Tibial nerve (tissue), 3 donors: Measurements from ENCODE around the gene HOATZ.

Experiments used
- POLR2A ChIP-seq, 2 donors: fragments of 450-650 bp; IDR thresholded peaks; one replicate each; pipeline ENCODE4 v1.6.1; 2017; ENCODE audit warnings: antibody characterized with exemption in 2 of 2, mild to moderate bottlenecking in 2 of 2, moderate library complexity in 2 of 2
- TF ChIP-seq, protein P1 (sequence below), 5 experiments: fragments of 200-600 bp in 3 of 5; fragments of 450-650 bp in 2 of 5; sonication (generic) in 3 of 5; IDR thresholded peaks; one replicate each; pipeline ENCODE4 v1.5.1; 2016 to 2019; ENCODE audit warnings: antibody characterized with exemption in 5 of 5, mild to moderate bottlenecking in 3 of 5, moderate library complexity in 2 of 5

DNA sequence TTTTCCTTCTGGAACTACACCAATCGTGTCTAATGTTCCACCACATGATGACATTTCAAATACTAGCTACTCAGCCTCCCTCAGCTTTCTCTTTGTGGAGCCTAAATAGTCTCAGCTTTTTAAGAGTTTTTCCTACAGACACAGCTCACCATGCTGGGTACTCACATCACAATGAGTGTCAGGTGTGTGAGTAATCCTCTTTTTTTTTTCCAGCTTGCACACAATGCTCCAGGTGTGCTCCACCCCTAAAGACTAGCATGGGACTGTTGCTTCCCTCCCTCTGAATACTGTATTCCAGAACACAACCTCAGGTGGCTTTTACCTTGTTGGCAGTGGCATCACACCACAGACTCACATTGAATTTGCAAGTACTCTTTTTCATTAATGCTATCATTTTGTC lies 14.1 kb upstream of the HOATZ start:
- no peak for TF ChIP-seq POLR2A (IDR thresholded peaks at IDR 0.05)
- TF ChIP-seq, protein P1, sequence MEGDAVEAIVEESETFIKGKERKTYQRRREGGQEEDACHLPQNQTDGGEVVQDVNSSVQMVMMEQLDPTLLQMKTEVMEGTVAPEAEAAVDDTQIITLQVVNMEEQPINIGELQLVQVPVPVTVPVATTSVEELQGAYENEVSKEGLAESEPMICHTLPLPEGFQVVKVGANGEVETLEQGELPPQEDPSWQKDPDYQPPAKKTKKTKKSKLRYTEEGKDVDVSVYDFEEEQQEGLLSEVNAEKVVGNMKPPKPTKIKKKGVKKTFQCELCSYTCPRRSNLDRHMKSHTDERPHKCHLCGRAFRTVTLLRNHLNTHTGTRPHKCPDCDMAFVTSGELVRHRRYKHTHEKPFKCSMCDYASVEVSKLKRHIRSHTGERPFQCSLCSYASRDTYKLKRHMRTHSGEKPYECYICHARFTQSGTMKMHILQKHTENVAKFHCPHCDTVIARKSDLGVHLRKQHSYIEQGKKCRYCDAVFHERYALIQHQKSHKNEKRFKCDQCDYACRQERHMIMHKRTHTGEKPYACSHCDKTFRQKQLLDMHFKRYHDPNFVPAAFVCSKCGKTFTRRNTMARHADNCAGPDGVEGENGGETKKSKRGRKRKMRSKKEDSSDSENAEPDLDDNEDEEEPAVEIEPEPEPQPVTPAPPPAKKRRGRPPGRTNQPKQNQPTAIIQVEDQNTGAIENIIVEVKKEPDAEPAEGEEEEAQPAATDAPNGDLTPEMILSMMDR (IDR thresholded peaks at IDR 0.05) = no peak
